Measurements from ENCODE around the gene BCAR1. TPM values are rescaled to one million over a fixed set of nuclear protein-coding genes. Genes with fewer than 3 reads are reported as not detected.

The BCAR1 gene
- total RNA-seq, 2 donors from 2014 or later = not detected

DNA sequence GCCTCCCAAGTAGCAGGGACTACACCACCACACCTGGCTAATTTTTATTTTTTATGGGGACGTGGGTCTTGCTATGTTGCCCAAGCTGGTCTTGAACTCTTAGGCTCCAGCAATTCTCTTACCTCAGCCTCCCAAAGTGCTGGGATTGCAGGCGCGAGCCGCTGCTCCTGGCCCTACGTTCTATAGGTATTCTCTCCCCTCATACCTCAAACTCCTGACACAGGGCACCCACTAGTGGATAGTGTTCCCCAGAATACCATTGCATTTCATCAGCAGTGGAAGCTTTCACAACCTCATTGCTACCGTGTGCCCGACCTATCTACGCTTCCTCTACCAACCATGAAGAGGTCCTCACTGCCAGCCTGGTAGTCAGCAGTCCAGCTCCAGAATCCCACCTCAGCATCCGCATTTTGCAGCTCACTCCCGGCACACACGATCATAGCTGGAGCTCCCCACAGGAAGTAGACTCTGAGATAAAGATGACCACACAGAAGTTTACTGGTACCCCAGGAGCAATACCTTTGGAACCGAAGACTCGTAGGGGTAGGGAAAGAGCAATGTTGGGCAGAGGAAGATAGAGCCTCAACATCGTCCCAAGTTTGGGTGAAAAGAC, 53.8 kb downstream of the BCAR1 start:
- Mint-ChIP-seq H3K27ac (no peak overlapping the region), H3K36me3 (no peaks in the 10 kb centered on the region), H3K4me3 (no peak overlapping the region), H3K4me1 (ENCODE audit: low read depth in 2 of 2) (peaks cover 0 to 8% of the 10 kb centered on the region in 2 donors), H3K9me3 (no peaks in the 10 kb centered on the region), H3K27me3 (peaks cover 25 to 30% of the 10 kb centered on the region in 2 donors)
- DNase-seq (ENCODE audit: low spot score) (no peak), ATAC-seq (no peak)

DNA sequence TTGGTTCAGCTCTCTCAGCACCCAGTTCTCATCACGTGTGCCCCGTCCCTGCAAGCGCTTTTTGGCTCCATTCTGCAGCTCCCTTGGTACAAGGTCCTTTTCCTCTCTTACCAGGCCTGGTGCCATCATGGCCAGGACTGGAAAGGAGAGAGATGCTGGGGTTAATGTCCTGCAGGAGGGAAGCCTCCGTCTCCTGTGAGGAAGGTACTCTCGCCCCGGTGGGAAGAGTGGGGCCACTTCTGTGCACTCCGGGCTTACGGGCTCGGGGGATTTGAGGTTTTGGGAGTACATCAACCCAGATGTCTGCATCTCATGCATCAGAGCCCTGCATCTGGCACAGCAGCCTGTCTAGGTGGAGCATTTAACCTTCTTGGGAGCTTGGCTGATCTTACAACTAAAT, 54.6 kb downstream of the BCAR1 start:
- Mint-ChIP-seq H3K27ac (no peak overlapping the region), H3K27me3 (peaks cover 26 to 30% of the 10 kb centered on the region in 2 donors), H3K9me3 (no peaks in the 10 kb centered on the region), H3K4me1 (ENCODE audit: low read depth in 2 of 2) (peaks cover 0 to 8% of the 10 kb centered on the region in 2 donors), H3K4me3 (no peak overlapping the region), H3K36me3 (no peaks in the 10 kb centered on the region)
- no peak for DNase-seq (ENCODE audit: low spot score)
- no peak for ATAC-seq

DNA sequence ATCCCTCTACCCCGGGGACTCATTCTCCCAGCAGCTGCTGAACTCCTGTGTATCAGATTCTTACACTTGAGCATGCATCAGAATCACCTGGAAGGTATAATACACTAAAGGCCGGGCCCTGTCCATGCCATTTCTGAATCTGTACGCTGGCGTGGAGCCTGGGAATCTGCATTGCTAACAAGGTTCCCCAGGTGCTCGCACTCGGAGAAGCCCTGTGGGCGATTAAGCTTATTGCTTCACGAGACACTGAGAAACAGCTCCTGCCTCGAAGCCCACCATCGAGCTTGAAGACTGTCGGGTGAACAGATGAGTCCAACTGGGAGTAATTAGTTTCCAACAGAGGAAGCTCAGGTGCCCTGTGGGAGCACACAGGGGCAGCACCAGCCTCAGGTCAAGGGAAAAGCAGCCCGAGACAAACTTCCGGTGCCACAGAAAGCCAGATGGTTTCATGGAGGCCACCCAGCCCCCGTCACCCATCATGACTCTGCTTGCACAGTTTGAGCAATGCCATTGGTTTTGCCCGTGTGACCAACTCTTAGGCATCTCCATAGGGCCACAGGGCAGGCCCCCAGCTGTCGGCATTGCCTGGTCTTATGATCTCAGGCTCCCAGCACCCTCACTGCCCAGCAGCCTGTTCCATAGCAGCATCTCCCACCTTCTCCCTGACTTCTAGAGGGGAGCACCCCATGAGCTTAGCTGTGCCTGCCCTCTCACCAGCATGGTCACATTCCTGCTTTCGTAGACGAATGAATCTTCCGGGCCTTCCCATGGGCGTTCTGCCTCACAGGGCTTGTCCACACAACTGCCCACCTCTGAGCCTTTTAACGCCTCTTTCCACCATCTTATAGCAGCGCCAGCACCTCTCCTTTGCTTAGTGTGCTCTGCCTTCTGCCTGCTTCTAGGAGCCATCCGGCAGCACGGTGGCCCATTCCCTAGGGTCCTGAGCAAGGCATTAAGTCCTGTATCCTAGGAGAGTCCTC, 55.3 kb downstream of the BCAR1 start:
- Mint-ChIP-seq H3K9me3 (no peaks in the 10 kb centered on the region), H3K27ac (no peak overlapping the region), H3K36me3 (no peaks in the 10 kb centered on the region), H3K27me3 (peaks cover 25 to 30% of the 10 kb centered on the region in 2 donors), H3K4me1 (ENCODE audit: low read depth in 2 of 2) (peaks cover 0 to 5% of the 10 kb centered on the region in 2 donors), H3K4me3 (no peak overlapping the region)
- ATAC-seq = no peak
- DNase-seq (ENCODE audit: low spot score) = no peak

GRCh38 chr16:75193730-75194444, 57.5 kb downstream of the BCAR1 start:
- no peak for ATAC-seq
- no peak overlapping the region for H3K4me3 Mint-ChIP-seq
- H3K9me3 Mint-ChIP-seq = no peaks in the 10 kb centered on the region
- peaks cover 22 to 25% of the 10 kb centered on the region in 2 donors for H3K27me3 Mint-ChIP-seq
- no peaks in the 10 kb centered on the region for H3K4me1 Mint-ChIP-seq (ENCODE audit: low read depth in 2 of 2)
- H3K36me3 Mint-ChIP-seq = no peaks in the 10 kb centered on the region
- no peak overlapping the region for H3K27ac Mint-ChIP-seq
- no peak for DNase-seq (ENCODE audit: low spot score)

DNA sequence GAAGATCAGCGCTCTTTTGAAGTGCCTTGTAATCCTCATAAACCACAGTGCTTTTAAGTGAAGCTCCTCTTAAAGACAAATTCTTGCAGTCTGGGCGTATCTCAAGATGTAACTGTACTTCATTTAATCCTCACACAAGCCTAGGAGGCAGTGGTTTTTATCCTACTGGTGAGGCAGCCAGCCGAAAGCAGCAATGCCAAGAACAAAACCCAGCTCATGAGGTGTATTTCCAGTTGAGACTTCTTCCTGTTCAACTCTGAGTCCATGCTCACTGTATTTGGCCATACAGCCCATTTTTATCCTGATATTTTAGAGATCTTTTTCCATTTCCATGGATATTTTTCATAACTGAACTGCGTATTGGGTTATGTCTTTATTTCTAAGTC, 58.2 kb downstream of the BCAR1 start:
- H3K4me3 Mint-ChIP-seq = no peak overlapping the region

GRCh38 chr16:75192606-75193264, 58.7 kb downstream of the BCAR1 start:
- Mint-ChIP-seq H3K4me1 (ENCODE audit: low read depth in 2 of 2) (no peaks in the 10 kb centered on the region), H3K27ac (no peak overlapping the region), H3K9me3 (no peaks in the 10 kb centered on the region), H3K4me3 (no peak overlapping the region), H3K27me3 (peaks cover 13 to 17% of the 10 kb centered on the region in 2 donors), H3K36me3 (no peaks in the 10 kb centered on the region)
- no peak for DNase-seq (ENCODE audit: low spot score)
- ATAC-seq = no peak

More for the DNA sequence above, 58.2 kb downstream of the BCAR1 start:
- no peaks in the 10 kb centered on the region for H3K9me3 Mint-ChIP-seq
- no peaks in the 10 kb centered on the region for H3K36me3 Mint-ChIP-seq
- peaks cover 18 to 22% of the 10 kb centered on the region in 2 donors for H3K27me3 Mint-ChIP-seq
- H3K4me1 Mint-ChIP-seq (ENCODE audit: low read depth in 2 of 2) = no peaks in the 10 kb centered on the region
- ATAC-seq = no peak
- DNase-seq (ENCODE audit: low spot score) = no peak
- H3K27ac Mint-ChIP-seq = no peak overlapping the region

DNA sequence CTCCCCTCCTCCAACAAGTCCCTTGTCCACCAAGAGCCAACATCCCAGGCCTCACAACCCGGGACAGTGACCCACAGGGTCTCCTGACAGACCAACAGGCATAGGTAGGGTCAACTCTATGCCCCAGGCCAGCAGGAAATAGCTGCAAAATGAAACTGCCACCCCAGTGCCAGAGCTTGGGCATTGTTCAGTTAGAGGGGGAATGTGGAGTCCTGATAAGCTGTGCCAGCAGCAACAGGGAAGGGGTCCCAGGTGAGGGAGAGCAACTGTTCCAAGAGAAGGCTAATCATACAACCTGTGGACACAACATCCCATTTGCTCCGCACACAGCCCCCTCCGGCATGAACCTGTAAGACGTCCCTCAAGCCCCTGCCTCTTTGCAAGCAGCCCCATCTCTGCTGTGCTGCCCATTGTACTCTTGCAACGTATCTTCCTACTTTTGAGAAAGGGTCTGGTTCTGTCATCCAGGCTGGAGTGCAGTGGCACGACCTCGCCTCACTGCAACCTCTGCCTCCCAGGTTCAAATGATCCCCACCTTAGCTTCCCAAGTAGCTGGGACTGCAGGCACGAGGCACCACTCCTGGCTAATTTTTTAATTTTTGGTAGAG, 61.7 kb downstream of the BCAR1 start:
- ATAC-seq (peak in 1 of 2 donors; percentile 34), DNase-seq (ENCODE audit: low spot score) (no peak)
- no peaks in the 10 kb centered on the region for H3K4me1 Mint-ChIP-seq (ENCODE audit: low read depth in 2 of 2)
- no peak overlapping the region for H3K4me3 Mint-ChIP-seq
- H3K27me3 Mint-ChIP-seq = peaks cover 8 to 19% of the 10 kb centered on the region in 2 donors
- no peak overlapping the region for H3K27ac Mint-ChIP-seq
- H3K9me3 Mint-ChIP-seq = no peaks in the 10 kb centered on the region
- H3K36me3 Mint-ChIP-seq = no peaks in the 10 kb centered on the region

GRCh38 chr16:75188832-75189477, 62.5 kb downstream of the BCAR1 start:
- H3K9me3 Mint-ChIP-seq = no peaks in the 10 kb centered on the region
- no peak overlapping the region for H3K27ac Mint-ChIP-seq
- no peak for DNase-seq (ENCODE audit: low spot score)
- no peak overlapping the region for H3K4me3 Mint-ChIP-seq
- no peaks in the 10 kb centered on the region for H3K4me1 Mint-ChIP-seq (ENCODE audit: low read depth in 2 of 2)
- no peak for ATAC-seq
- H3K36me3 Mint-ChIP-seq = no peaks in the 10 kb centered on the region
- peaks cover 9 to 17% of the 10 kb centered on the region in 2 donors for H3K27me3 Mint-ChIP-seq

DNA sequence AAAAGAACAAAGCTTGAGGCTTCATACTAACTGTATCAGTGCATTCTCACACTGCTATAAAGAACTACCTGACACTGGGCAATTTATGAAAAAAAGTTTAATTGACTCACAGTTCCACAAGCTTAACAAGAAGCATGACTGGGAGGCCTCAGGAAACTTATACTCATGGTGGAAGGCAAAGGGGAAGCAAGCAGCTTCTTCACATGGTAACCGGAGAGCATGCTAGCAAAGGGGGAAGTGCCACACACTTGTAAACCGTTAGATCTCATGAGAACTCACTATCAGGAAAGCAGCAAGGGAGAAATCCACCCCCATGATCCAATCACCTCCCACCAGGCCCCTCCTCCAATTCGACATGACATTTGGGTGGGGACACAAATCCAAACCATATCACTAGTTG, 69.8 kb downstream of the BCAR1 start:
- Mint-ChIP-seq H3K4me1 (ENCODE audit: low read depth in 2 of 2) (no peaks in the 10 kb centered on the region), H3K9me3 (peaks cover 10% of the 10 kb centered on the region), H3K27ac (no peak overlapping the region), H3K36me3 (peaks cover 8% of the 10 kb centered on the region), H3K27me3 (peaks cover 18 to 29% of the 10 kb centered on the region in 2 donors), H3K4me3 (no peak overlapping the region)
- ATAC-seq = no peak
- no peak for DNase-seq (ENCODE audit: low spot score)

DNA sequence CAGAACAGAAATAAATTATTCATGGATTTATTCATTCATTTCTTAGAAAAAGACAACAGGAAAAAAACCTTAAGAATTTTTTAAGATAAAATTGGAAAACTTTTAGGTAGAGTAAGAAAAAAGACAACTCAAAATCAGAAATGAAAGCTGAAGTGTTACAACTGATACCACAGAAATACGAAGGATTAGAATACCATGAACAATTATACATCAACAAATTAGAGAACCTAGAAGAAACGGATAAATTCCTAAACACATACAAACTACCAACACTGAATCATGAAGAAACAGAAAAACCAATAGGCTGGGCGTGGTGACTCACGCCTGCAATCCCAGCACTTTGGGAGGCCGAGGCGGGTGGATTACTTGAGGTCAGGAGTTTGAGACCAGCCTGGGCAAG, 72.2 kb downstream of the BCAR1 start:
- Mint-ChIP-seq H3K4me1 (ENCODE audit: low read depth in 2 of 2) (no peaks in the 10 kb centered on the region), H3K27me3 (peaks cover 12 to 20% of the 10 kb centered on the region in 2 donors), H3K4me3 (no peak overlapping the region), H3K36me3 (peaks cover 17% of the 10 kb centered on the region), H3K9me3 (peaks cover 14% of the 10 kb centered on the region), H3K27ac (no peak overlapping the region)
- DNase-seq (ENCODE audit: low spot score) (no peak), ATAC-seq (no peak)

Data from natural killer cell treated with Interleukin-12 subunit alpha and Interleukin-12 subunit beta and Interleukin-15 and Interleukin-18, amount 100 ng/mL, for 72 hours (primary cell).